OCI-LY3 (cell line): ENCODE data around the gene USHBP1.

Experiments used
- H2AFZ ChIP-seq: fragments of 200-600, 300-600 bp; shearing (Covaris generic); 2 replicates; pipeline ENCODE4 v1.6.0; 2014; ENCODE audit warnings: antibody characterized with exemption, low read depth, low read length
- H3K27ac ChIP-seq: fragments of 200-600, 300-600 bp; sonication (generic); 2 replicates; pipeline ENCODE4 v1.5.1; 2014; ENCODE audit warnings: mild to moderate bottlenecking, low read length, moderate library complexity, mixed read lengths
- H3K27me3 ChIP-seq: fragments of 200-600, 300-600 bp; sonication (generic); 2 replicates; pipeline ENCODE4 v1.6.1; 2014; ENCODE audit warnings: low read depth, low read length, mixed read lengths
- H3K36me3 ChIP-seq: fragments of 200-600, 300-600 bp; sonication (generic); replicated peaks from 2 replicates; pipeline ENCODE3; 2014; ENCODE audit warnings: low read depth, low read length, mixed read lengths
- H3K4me1 ChIP-seq: fragments of 300-600, 200-600 bp; sonication (generic); 2 replicates; pipeline ENCODE4 v1.6.1; 2014; ENCODE audit warnings: low read length, mixed read lengths
- H3K4me2 ChIP-seq: fragments of 200-600, 300-600 bp; sonication (generic); 2 replicates; pipeline ENCODE4 v1.6.1; 2014; ENCODE audit warnings: low read length, mixed read lengths
- H3K4me3 ChIP-seq: fragments of 300-600, 200-600 bp; sonication (generic); 2 replicates; pipeline ENCODE4 v1.5.1; 2014; ENCODE audit warnings: antibody characterized with exemption, mild to moderate bottlenecking, low read length, moderate library complexity
- H3K79me2 ChIP-seq: fragments of 300-600, 200-600 bp; shearing (Covaris generic); 2 replicates; pipeline ENCODE4 v1.6.1; 2014; ENCODE audit warnings: mild to moderate bottlenecking, low read length, mixed read lengths
- H3K9ac ChIP-seq: fragments of 300-600, 200-600 bp; shearing (Covaris generic); 2 replicates; pipeline ENCODE4 v1.6.0; 2014; ENCODE audit warnings: mild to moderate bottlenecking, low read length, moderate library complexity
- H3K9me3 ChIP-seq: fragments of 200-600, 300-600 bp; shearing (Covaris generic); 2 replicates; pipeline ENCODE4 v1.6.1; 2014; ENCODE audit warnings: low read length, mixed read lengths; ENCODE audit not compliant: insufficient read depth
- H4K20me1 ChIP-seq: fragments of 200-600, 300-600 bp; sonication (generic); 2 replicates; pipeline ENCODE4 v1.6.1; 2016; ENCODE audit warnings: low read length, mixed read lengths; ENCODE audit not compliant: insufficient read depth
- CTCF ChIP-seq: fragments of 200-600, 300-600 bp; sonication (generic); IDR thresholded peaks from 2 replicates; pipeline ENCODE4 v1.5.1; 2014; ENCODE audit warnings: antibody characterized with exemption, low read length, low read depth
- EZH2phosphoT487 ChIP-seq: fragments of 200-600 bp; shearing (Covaris generic); IDR thresholded peaks from 2 replicates; pipeline ENCODE4 v1.6.1; 2018; ENCODE audit warnings: antibody characterized with exemption, mixed run types, low read depth

The USHBP1 gene

GRCh38 chr19:17213334-17213733, 51.2 kb downstream of the USHBP1 start:
- H3K9me3 ChIP-seq = no peaks in the 10 kb centered on the region
- H2AFZ ChIP-seq = no peak overlapping the region
- H3K9ac ChIP-seq = no peak overlapping the region
- H4K20me1 ChIP-seq = no peaks in the 10 kb centered on the region
- no peak for TF ChIP-seq CTCF
- no peak for TF ChIP-seq EZH2phosphoT487
- no peak overlapping the region for H3K27ac ChIP-seq
- no peak overlapping the region for H3K4me2 ChIP-seq
- no peaks in the 10 kb centered on the region for H3K79me2 ChIP-seq
- H3K4me3 ChIP-seq = no peak overlapping the region
- H3K27me3 ChIP-seq = no peaks in the 10 kb centered on the region
- peaks cover 49% of the 10 kb centered on the region for H3K36me3 ChIP-seq
- peaks cover 13% of the 10 kb centered on the region for H3K4me1 ChIP-seq

GRCh38 chr19:17211547-17212446, 52.7 kb downstream of the USHBP1 start:
- Histone ChIP-seq H3K9me3 (no peaks in the 10 kb centered on the region), H3K4me2 (no peak overlapping the region), H3K4me3 (no peak overlapping the region), H3K36me3 (peaks cover 46% of the 10 kb centered on the region), H3K27me3 (no peaks in the 10 kb centered on the region), H3K79me2 (no peaks in the 10 kb centered on the region), H3K4me1 (peaks cover 13% of the 10 kb centered on the region), H2AFZ (no peak overlapping the region), H3K9ac (no peak overlapping the region), H3K27ac (no peak overlapping the region), H4K20me1 (no peaks in the 10 kb centered on the region)
- TF ChIP-seq CTCF = no peak
- no peak for TF ChIP-seq EZH2phosphoT487

- Histone ChIP-seq H3K4me3 (no peak overlapping the region), H3K4me1 (peaks cover 6% of the 10 kb centered on the region), H3K9me3 (no peaks in the 10 kb centered on the region), H3K4me2 (no peak overlapping the region), H3K27me3 (no peaks in the 10 kb centered on the region), H4K20me1 (no peaks in the 10 kb centered on the region), H2AFZ (no peak overlapping the region), H3K27ac (no peak overlapping the region), H3K79me2 (no peaks in the 10 kb centered on the region), H3K9ac (no peak overlapping the region), H3K36me3 (peaks cover 52% of the 10 kb centered on the region)
- TF ChIP-seq CTCF = no peak
Observed at GRCh38 chr19:17210296-17210695, 54.2 kb downstream of the USHBP1 start.

- no peak overlapping the region for H3K9ac ChIP-seq
- H3K27me3 ChIP-seq = no peaks in the 10 kb centered on the region
- no peak overlapping the region for H3K4me2 ChIP-seq
- H3K36me3 ChIP-seq = peaks cover 55% of the 10 kb centered on the region
- H3K79me2 ChIP-seq = no peaks in the 10 kb centered on the region
- no peaks in the 10 kb centered on the region for H4K20me1 ChIP-seq
- H2AFZ ChIP-seq = no peak overlapping the region
- TF ChIP-seq EZH2phosphoT487 (no peak), CTCF (no peak)
- no peaks in the 10 kb centered on the region for H3K9me3 ChIP-seq
- H3K27ac ChIP-seq = no peak overlapping the region
- peaks cover 1% of the 10 kb centered on the region for H3K4me1 ChIP-seq
- no peak overlapping the region for H3K4me3 ChIP-seq
Observed at GRCh38 chr19:17209126-17210036, 55.2 kb downstream of the USHBP1 start.
